Measurements from ENCODE around the gene HINT1.

Gene HINT1

DNA sequence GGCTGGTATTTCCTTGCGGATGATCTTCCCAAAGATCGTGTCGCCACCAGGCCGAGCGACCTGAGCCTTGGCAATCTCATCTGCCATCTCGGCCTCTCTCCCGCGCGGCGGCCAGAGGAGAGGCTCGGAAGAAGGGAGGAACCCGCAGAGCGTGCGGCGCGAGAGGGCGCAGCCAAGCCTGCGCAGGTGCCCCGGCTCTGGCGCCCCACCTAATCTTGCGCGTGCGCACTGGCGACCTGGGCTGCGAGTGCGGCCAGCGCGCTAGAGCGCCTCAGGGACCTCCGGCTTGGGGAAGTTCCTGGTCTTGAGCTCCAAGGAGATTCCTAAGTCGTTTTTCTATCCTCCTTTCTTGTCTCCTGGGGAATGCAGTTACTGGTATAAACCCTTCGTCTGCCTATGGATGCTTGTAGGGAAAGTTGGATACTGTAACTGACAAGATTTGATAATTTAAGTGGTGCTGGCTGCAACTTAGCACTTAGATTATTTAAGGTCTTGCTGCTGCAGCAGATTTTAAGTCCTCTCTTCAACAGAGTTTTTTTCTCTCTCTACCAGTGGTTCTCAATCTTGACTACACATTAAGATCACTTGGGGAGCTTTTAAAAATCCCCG is at the start of gene HINT1:
Gene HINT1 (minus strand): TSS at position 138 of the 609 bp plus-strand sequence. CDS start 51 bp downstream, at position 87.
- Histone ChIP-seq H3K27me3 (ENCODE audit: low read depth) (no peaks in the 10 kb centered on the region), H3K4me3 (peak within 1 kb of the TSS; percentile 71), H3K4me1 (peaks cover 8% of the 10 kb centered on the region), H3K36me3 (replicated peaks) (peaks cover 28% of the 10 kb centered on the region), H3K9me3 (no peaks in the 10 kb centered on the region)
- in situ Hi-C loops (cut with MboI; ENCODE audit: low sequenced_read_pairs) = loop anchor here (25.0 kb wide), 1 partner anchor 222 kb away; no protein-coding TSS in a partner anchor
- DNase-seq (ENCODE audit: low spot score in 2 of 2) = peak; percentile 86 to 96

DNA sequence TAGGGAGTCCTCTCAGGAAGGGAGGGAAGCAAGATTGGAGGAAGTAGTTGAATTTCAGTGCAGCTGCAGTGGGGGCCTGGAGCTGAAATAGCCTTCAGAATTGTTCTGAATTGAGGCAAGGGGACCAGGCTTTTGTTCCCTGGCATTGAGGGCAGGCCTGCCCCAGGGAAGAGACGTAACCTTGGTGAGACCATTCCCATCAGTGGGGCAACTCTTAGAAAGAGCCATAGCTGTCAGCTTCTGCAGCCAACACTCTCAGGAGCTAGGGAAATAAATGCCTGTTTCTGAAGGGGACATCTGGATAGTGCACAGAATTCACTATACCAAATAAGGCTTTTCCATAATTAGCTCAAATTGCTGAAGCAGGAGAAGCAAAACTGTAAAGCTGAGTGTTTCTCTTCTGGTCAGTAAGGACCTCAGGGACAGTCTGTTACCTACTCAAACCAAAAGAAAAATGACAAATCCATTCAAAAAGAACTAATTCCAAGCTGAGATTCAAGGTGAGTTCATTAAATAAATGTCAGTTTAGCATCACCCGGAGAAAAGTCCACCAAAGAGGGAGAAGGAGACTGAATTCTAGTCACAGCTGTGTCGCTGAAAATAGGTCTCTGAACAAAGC is 49.7 kb upstream of the HINT1 start:
- Histone ChIP-seq H3K4me1 (peaks cover 10% of the 10 kb centered on the region), H3K36me3 (replicated peaks) (no peaks in the 10 kb centered on the region), H3K9me3 (no peaks in the 10 kb centered on the region), H3K4me3 (no peak overlapping the region), H3K27me3 (ENCODE audit: low read depth) (no peaks in the 10 kb centered on the region)
- in situ Hi-C loops (cut with MboI; ENCODE audit: low sequenced_read_pairs) = no loop called here
- no peak for DNase-seq (ENCODE audit: low spot score in 2 of 2)

DNA sequence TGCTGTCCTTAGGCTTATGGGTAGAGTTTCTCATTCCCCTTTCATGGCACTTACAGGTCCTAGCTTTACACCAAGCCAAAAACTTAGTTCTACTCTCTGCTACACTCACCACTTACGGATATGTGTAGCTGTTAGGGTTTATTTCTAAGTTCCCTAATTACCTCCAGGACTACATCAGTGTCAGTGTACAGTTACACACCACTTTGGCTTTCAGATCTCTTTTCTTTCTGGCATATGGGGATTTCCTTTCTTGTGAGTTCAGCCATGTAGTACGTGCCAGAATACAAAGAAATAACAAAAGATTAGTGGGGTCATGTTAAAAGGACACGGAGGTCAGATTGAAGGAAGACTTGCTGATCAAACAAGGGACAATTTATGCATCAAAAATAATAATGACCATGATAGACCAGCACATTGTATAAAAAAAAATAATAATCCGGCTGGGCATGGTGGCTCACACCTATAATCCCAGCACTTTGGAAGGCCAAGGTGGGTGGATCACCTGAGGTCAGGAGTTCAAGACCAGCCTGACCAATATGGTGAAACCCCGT is 47.5 kb upstream of the HINT1 start:
- no peaks in the 10 kb centered on the region for H3K27me3 ChIP-seq (ENCODE audit: low read depth)
- H3K36me3 ChIP-seq (replicated peaks) = no peaks in the 10 kb centered on the region
- in situ Hi-C loops (cut with MboI; ENCODE audit: low sequenced_read_pairs) = no loop called here
- H3K4me3 ChIP-seq = no peak overlapping the region
- no peak for DNase-seq (ENCODE audit: low spot score in 2 of 2)
- no peaks in the 10 kb centered on the region for H3K9me3 ChIP-seq
- peaks cover 15% of the 10 kb centered on the region for H3K4me1 ChIP-seq

DNA sequence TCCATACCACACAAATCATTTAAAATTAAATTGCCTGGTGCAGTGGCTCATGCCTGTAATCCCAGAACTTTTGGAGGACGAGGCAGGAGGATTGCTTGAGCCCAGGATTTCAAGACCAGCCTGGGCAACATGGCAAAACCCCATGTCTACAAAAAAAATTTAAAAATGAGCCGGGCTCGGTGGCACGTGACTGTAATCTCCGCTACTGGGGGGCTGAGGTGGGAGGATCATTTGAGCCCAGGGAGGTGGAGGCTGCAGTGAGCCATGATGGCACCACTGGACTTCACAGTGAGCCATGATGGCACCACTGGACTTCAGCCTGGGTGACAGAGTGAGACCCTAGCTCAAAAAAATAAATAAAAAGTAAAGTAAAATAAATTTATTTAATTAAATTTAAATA is 46.6 kb upstream of the HINT1 start:
- in situ Hi-C loops (cut with MboI; ENCODE audit: low sequenced_read_pairs) = no loop called here
- DNase-seq (ENCODE audit: low spot score in 2 of 2) = no peak
- Histone ChIP-seq H3K36me3 (replicated peaks) (no peaks in the 10 kb centered on the region), H3K9me3 (no peaks in the 10 kb centered on the region), H3K4me3 (no peak overlapping the region), H3K27me3 (ENCODE audit: low read depth) (no peaks in the 10 kb centered on the region), H3K4me1 (peaks cover 15% of the 10 kb centered on the region)

DNA sequence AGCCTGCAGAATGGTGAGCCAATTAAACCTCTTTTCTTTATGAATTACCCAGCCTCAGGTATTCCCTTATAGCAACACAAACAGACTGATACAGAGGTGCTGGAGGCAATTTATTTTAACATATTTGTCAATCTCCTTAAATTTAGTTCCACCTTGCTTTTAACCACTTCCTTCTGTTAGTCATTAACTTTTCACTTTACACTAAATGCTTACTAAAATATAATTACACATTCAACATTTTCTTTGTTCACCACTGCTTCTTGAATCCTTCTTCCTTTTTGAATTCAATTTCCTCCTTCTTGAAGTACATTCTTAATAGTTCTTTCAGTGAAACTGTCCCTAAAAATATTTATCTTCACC is 45.1 kb upstream of the HINT1 start:
- H3K9me3 ChIP-seq = no peaks in the 10 kb centered on the region
- H3K36me3 ChIP-seq (replicated peaks) = no peaks in the 10 kb centered on the region
- DNase-seq (ENCODE audit: low spot score in 2 of 2) = no peak
- no peaks in the 10 kb centered on the region for H3K27me3 ChIP-seq (ENCODE audit: low read depth)
- H3K4me3 ChIP-seq = no peak overlapping the region
- in situ Hi-C loops (cut with MboI; ENCODE audit: low sequenced_read_pairs) = no loop called here
- peaks cover 15% of the 10 kb centered on the region for H3K4me1 ChIP-seq

DNA sequence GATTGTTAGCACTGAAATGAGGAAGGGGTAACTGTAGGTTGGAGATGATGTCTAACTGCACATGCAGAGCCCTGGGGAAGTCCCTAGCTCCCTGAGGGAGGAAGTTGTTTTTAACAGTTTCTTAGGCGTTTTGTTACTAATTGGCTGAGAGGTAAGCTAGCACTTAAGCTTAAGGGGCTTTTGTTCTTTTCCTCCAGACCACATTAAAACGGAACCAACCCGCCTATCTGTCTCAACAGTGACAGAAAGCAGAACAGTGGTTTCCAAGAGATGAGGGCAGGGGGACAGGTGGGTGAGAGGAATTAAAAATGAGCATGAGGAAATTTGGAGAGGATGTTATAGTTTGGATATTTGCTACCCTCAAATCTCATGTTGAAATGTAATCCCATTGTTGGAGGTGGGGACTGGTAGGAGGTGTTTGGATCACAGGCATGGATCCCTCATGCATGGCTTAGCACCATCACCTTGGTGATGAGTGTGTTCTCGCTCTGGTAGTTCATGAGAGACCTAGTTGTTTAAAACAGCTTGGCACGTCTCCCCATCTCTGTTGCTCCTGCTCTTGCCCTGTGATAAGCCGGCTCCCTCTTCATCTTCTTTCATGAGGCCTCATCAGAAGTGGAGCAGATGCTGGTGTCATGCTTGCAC is 44.6 kb upstream of the HINT1 start:
- H3K4me3 ChIP-seq = no peak overlapping the region
- H3K4me1 ChIP-seq = peaks cover 15% of the 10 kb centered on the region
- in situ Hi-C loops (cut with MboI; ENCODE audit: low sequenced_read_pairs) = no loop called here
- H3K27me3 ChIP-seq (ENCODE audit: low read depth) = no peaks in the 10 kb centered on the region
- no peaks in the 10 kb centered on the region for H3K36me3 ChIP-seq (replicated peaks)
- H3K9me3 ChIP-seq = no peaks in the 10 kb centered on the region
- no peak for DNase-seq (ENCODE audit: low spot score in 2 of 2)

DNA sequence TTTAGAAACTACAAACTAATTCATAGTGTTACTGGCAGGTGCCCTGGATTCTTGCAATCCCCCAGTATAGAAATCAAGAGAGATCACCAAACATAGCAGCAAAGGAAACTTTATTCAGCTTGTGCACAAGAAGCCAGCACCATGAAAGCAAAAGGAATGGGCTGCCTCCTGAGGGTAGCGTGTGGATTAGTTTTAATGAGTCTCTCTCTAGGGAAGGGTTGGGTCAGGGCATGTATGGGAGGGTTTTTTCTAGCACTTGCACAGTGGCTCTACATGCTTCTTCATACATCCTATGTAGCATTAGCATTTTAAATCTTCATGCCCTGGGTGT is 44.1 kb upstream of the HINT1 start:
- in situ Hi-C loops (cut with MboI; ENCODE audit: low sequenced_read_pairs) = no loop called here
- no peak for DNase-seq (ENCODE audit: low spot score in 2 of 2)
- H3K36me3 ChIP-seq (replicated peaks) = no peaks in the 10 kb centered on the region
- H3K9me3 ChIP-seq = no peaks in the 10 kb centered on the region
- no peaks in the 10 kb centered on the region for H3K27me3 ChIP-seq (ENCODE audit: low read depth)
- peaks cover 15% of the 10 kb centered on the region for H3K4me1 ChIP-seq
- H3K4me3 ChIP-seq = no peak overlapping the region

DNA sequence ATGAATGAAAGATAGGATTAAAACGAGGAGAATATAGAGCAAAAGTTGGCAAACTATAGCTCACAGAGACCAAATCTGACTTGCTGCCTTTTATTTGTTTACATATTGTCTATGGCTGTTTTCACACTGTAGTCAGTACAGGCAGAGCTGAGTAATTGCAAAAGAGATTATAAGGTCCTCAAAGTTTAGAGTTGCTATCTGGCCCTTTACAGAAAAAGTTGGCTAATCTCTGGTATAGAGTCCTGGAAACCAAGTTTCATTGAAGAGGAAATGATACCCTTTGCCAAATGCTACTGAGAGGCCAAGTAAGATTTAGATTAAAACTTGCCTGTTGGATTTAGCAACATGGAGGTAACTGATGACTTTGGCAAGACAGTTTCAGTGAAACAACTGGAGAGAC is 41.7 kb upstream of the HINT1 start:
- Histone ChIP-seq H3K4me1 (peaks cover 15% of the 10 kb centered on the region), H3K9me3 (no peaks in the 10 kb centered on the region), H3K36me3 (replicated peaks) (no peaks in the 10 kb centered on the region), H3K4me3 (no peak overlapping the region), H3K27me3 (ENCODE audit: low read depth) (no peaks in the 10 kb centered on the region)
- DNase-seq (ENCODE audit: low spot score in 2 of 2) = no peak
- in situ Hi-C loops (cut with MboI; ENCODE audit: low sequenced_read_pairs) = no loop called here

DNA sequence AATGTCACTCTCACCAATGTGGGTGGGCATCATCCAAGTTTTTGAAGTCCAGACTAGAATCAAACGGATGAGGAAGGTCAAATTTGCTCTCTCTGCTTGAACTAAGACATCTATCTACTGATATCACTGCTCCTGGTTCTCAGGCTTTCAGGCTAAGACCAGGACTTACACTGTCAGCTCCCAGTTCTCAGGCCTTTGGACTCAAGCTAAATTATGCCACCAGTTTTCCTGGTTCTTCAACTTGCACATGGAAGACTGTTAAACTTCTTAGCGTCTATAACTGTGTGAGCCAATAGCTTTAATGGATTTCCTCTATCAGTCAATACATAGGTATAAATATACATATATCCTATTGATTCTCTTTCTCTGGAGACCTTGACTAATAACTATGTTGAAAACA is 41.0 kb upstream of the HINT1 start:
- H3K4me3 ChIP-seq = no peak overlapping the region
- DNase-seq (ENCODE audit: low spot score in 2 of 2) = no peak
- H3K9me3 ChIP-seq = no peaks in the 10 kb centered on the region
- no peaks in the 10 kb centered on the region for H3K36me3 ChIP-seq (replicated peaks)
- in situ Hi-C loops (cut with MboI; ENCODE audit: low sequenced_read_pairs) = no loop called here
- peaks cover 15% of the 10 kb centered on the region for H3K4me1 ChIP-seq
- no peaks in the 10 kb centered on the region for H3K27me3 ChIP-seq (ENCODE audit: low read depth)

DNA sequence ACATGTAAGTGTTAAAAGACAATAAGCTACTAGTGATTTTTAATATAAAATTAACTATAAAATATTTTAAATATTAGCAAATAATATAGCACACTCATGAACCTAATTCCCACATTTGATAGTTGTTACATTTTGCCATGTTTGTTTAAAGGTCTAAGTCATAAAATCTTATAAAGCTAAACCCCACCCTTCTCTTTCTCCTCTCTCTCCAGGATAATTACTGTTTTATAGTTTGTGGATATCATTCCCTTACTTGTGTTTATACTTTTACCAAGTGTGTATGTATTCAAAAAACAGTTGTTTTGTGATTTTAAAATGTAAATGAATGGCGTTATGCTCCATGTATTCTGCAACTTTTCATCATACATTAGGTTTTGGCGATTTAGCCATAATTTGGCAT is 39.9 kb upstream of the HINT1 start:
- H3K27me3 ChIP-seq (ENCODE audit: low read depth) = no peaks in the 10 kb centered on the region
- H3K4me1 ChIP-seq = peaks cover 8% of the 10 kb centered on the region
- in situ Hi-C loops (cut with MboI; ENCODE audit: low sequenced_read_pairs) = no loop called here
- H3K9me3 ChIP-seq = no peaks in the 10 kb centered on the region
- no peak for DNase-seq (ENCODE audit: low spot score in 2 of 2)
- no peak overlapping the region for H3K4me3 ChIP-seq
- H3K36me3 ChIP-seq (replicated peaks) = no peaks in the 10 kb centered on the region

DNA sequence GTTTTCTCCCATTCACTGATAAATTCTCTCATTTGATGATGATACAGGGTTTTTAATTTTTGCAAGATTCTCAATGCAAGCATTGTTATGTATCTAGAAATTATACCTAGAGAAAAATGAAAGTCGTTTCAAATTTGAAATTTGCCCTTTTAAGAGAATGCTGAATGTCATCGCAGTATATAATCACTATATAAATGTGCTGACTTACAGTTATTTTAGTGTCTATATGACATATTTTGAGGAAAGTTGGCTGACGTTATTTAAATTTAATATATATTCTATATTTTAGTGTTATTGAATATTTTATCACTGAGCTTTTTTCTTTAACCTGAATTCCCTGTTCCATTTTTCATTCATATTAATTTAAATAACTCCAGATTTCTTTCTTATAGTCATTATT is 35.5 kb upstream of the HINT1 start:
- Histone ChIP-seq H3K27me3 (ENCODE audit: low read depth) (no peaks in the 10 kb centered on the region), H3K36me3 (replicated peaks) (no peaks in the 10 kb centered on the region), H3K4me3 (no peak overlapping the region), H3K9me3 (no peaks in the 10 kb centered on the region), H3K4me1 (no peaks in the 10 kb centered on the region)
- in situ Hi-C loops (cut with MboI; ENCODE audit: low sequenced_read_pairs) = no loop called here
- DNase-seq (ENCODE audit: low spot score in 2 of 2) = no peak

DNA sequence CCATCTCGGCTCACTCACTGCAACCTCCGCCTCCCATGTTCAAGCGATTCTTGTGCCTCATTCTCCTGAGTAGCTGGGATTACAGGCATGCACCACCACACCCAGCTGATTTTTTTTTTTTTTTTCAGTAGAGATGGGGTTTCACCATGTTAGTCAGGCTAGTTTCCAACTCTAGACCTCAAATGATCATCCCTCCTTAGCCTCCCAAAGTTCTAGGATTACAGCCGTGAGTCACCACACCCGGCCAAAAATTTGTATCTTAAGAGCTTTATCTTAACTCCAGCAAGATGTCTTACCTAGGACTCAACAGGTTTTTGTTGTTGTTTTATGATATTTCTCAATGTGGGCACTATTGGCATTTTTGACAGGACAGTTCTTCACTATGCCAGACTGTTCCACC is 33.6 kb upstream of the HINT1 start:
- in situ Hi-C loops (cut with MboI; ENCODE audit: low sequenced_read_pairs) = no loop called here
- no peak for DNase-seq (ENCODE audit: low spot score in 2 of 2)
- Histone ChIP-seq H3K27me3 (ENCODE audit: low read depth) (no peaks in the 10 kb centered on the region), H3K4me1 (no peaks in the 10 kb centered on the region), H3K9me3 (no peaks in the 10 kb centered on the region), H3K36me3 (replicated peaks) (no peaks in the 10 kb centered on the region), H3K4me3 (no peak overlapping the region)

DNA sequence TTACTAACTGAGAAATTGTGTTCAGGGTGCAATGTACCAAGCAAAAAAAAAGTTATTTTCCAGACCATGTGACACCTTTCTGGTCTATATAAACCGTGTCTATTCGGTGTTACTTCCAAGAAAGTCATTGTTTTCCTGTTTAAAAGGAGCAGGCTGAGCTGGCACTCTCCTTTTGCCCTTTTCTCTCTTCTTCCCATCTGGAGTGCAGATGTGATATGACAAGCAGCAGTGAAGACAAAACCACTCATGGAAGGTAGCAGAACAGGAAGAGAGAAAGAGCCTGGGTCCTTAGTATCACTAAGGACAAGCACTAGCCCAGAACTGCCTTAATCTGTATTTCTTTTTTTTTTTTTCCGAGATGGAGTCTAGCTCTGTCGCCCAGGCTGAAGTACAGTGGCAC is 31.3 kb upstream of the HINT1 start:
- in situ Hi-C loops (cut with MboI; ENCODE audit: low sequenced_read_pairs) = no loop called here
- Histone ChIP-seq H3K36me3 (replicated peaks) (no peaks in the 10 kb centered on the region), H3K27me3 (ENCODE audit: low read depth) (no peaks in the 10 kb centered on the region), H3K4me1 (peaks cover 6% of the 10 kb centered on the region), H3K4me3 (no peak overlapping the region), H3K9me3 (no peaks in the 10 kb centered on the region)
- no peak for DNase-seq (ENCODE audit: low spot score in 2 of 2)

DNA sequence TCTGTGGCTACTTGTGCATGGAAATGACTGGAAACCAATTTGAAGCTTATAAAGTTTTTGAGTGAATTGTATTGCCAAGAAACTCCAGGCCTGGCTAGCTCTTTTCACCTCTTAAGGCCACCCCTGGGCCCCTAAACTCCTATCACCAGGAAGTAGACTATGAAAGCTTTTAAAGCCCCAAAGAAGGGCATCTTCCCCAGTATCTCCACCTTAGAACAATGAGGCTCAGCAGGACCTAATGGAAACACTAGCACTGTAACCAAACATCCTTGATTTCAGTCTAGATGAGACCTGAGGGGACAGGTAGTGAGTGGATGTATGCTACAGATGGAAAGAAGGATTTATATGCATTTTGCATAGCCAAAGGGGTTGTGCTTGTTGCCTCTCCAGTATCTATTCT is 30.6 kb upstream of the HINT1 start:
- DNase-seq (ENCODE audit: low spot score in 2 of 2) = no peak
- Histone ChIP-seq H3K36me3 (replicated peaks) (no peaks in the 10 kb centered on the region), H3K9me3 (no peaks in the 10 kb centered on the region), H3K4me3 (no peak overlapping the region), H3K27me3 (ENCODE audit: low read depth) (no peaks in the 10 kb centered on the region), H3K4me1 (peaks cover 6% of the 10 kb centered on the region)
- in situ Hi-C loops (cut with MboI; ENCODE audit: low sequenced_read_pairs) = no loop called here

Measured in HAP-1 (cell line).